GM19099 (cell line): ENCODE results near the gene CTNNBIP1.

Experiments
- POLR2A ChIP-seq: IDR thresholded peaks from 3 replicates; pipeline ENCODE4 v1.6.1; 2011; ENCODE audit warnings: low read depth; ENCODE audit not compliant: insufficient read length; ENCODE audit errors: extremely low read depth

Gene CTNNBIP1

GRCh38 chr1:9842781-9843575 is 67.1 kb downstream of the CTNNBIP1 start:
- no peak for TF ChIP-seq POLR2A

GRCh38 chr1:9842073-9842711 is 67.9 kb downstream of the CTNNBIP1 start:
- no peak for TF ChIP-seq POLR2A

- TF ChIP-seq POLR2A: no peak
These were observed 68.6 kb downstream of the CTNNBIP1 start for GRCh38 chr1:9841460-9841859.

- no peak for TF ChIP-seq POLR2A
These were observed 69.9 kb downstream of the CTNNBIP1 start for GRCh38 chr1:9840176-9840575.

- TF ChIP-seq POLR2A: no peak
These were observed 71.1 kb downstream of the CTNNBIP1 start for GRCh38 chr1:9838946-9839345.

- no peak for TF ChIP-seq POLR2A
These were observed 73.5 kb downstream of the CTNNBIP1 start for GRCh38 chr1:9836632-9836960.

- TF ChIP-seq POLR2A: no peak
These were observed 74.1 kb downstream of the CTNNBIP1 start for GRCh38 chr1:9835758-9836631.

GRCh38 chr1:9835404-9835757 is 74.7 kb downstream of the CTNNBIP1 start:
- TF ChIP-seq POLR2A: no peak

GRCh38 chr1:9833632-9834031 is 76.4 kb downstream of the CTNNBIP1 start:
- no peak for TF ChIP-seq POLR2A

GRCh38 chr1:9827558-9828185 is 82.4 kb downstream of the CTNNBIP1 start:
- TF ChIP-seq POLR2A: no peak

GRCh38 chr1:9826616-9827015 is 83.5 kb downstream of the CTNNBIP1 start:
- no peak for TF ChIP-seq POLR2A

- no peak for TF ChIP-seq POLR2A
These were observed 84.0 kb downstream of the CTNNBIP1 start for GRCh38 chr1:9826087-9826486.

- TF ChIP-seq POLR2A: no peak
These were observed 84.7 kb downstream of the CTNNBIP1 start for GRCh38 chr1:9825093-9826074.

GRCh38 chr1:9824702-9825089 is 85.4 kb downstream of the CTNNBIP1 start:
- no peak for TF ChIP-seq POLR2A
